Activated CD4-positive, CD25-positive, alpha-beta regulatory T cell treated with anti-CD3 and anti-CD28 coated beads, Interleukin-2, amount 50 U/mL, for 72 hours (primary cell): ENCODE measurements around the gene STK25.
"Not testable (repeated sequence)": the region's sequence is repeated elsewhere in the genome, so short reads cannot be mapped to it uniquely, and the experiment has no call there.

ENCODE experiments used
- DNase-seq: peaks from one replicate; pipeline ENCODE4 v3.0.0; 2021

Gene STK25

DNA sequence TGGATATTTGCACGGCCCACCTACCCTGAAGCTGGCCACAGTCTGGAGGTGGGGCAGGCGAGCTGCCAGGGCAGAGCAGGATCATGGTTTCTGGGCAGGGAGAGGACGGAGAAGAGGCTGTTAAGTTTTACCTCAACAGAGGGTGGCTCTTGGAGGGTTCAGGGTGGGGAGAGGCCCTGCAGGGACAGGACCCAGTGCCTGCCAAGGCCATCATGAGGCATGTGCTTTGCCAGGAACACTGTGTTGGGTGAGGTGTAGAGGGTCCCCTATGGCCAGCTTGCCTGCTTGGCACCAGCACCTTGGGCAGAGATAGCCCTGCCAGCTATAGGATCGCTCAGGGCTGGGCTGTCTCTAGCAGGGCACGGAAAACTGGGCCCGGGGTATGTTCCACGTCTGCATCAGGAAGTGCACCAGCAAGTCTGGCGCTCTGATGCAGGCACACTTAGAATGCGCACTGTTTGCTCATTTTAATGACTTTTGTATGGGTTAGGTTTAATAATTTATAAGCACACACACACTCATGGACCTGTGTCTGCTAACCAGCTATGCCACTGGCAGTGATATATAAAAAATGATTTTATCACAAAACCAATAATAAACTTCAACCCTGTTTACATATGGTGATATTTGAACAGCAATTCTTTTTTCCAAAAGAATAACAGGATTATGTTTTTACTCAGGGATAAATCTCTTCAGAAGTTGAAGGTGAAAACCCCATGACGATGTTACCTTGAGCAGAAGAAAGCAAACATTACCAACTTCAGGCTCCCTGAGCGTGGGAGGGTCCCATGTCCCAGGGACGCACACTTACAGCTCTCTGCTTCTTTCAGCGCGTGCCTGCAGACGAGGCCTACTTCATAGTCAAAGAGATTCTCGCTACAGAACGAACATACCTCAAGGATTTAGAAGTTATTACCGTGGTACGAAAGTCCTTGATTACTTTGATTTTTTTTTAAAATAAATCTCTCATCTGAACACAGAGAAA, 46.4 kb downstream of the STK25 start:
- no peak for DNase-seq

DNA sequence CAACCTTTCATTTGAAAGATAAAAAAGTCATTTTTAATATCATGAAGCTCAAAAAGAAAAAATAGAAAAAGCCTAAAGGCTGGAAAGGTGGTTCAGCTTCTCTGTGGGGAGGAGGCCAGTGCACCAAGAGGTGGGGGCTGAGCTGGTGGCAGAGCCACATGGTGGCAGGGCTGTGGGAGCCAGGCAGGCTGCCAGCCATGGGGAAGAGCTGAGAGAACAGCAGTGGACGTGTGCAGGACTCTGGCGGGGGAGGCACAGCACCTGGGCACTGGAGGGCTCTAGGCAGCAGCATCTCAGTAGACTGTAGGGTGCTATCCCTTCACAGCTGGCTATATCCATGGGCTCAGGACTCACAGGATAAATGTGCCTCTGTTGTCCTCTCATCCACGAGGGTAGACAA, 47.8 kb downstream of the STK25 start:
- DNase-seq = no peak

DNA sequence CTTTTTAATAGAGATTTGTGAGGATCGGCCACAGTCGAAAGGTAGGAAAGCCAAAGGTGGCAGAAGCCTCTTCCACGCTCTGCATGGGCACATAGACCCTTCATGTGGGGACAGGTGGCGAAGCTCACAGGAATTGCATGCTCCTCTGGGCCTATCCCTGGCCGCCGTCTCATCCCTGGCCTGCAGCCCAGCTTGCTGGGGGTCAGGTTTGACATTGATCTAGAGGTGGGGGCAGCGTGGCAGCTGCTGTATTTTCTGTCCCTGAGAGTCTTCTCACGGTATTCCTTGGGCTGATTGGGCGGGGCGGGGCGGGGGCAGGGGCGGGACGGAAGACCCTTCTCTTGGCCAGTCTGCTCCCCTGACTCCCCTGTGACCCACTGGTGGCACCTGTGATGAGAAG, 48.9 kb downstream of the STK25 start:
- no peak for DNase-seq

DNA sequence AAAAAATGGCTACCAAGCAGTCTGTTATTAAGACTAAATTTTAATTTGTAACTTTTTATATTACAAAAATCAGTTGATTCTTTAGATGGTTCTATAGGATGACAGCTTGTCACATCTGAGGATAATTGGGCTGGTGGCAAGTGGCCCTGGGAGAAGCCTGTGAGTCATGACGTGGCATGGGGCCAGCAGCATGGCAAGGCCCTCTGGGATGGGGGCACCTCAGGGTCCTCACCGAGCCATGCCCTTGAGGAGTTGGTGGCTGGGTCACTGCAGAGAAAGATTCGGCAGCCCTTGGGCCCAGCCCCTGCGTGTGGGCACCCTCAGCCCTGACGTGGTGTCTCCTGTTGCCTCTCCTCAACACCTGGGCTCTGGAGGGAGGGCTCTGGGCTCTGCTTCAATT, 49.7 kb downstream of the STK25 start:
- DNase-seq = no peak

DNA sequence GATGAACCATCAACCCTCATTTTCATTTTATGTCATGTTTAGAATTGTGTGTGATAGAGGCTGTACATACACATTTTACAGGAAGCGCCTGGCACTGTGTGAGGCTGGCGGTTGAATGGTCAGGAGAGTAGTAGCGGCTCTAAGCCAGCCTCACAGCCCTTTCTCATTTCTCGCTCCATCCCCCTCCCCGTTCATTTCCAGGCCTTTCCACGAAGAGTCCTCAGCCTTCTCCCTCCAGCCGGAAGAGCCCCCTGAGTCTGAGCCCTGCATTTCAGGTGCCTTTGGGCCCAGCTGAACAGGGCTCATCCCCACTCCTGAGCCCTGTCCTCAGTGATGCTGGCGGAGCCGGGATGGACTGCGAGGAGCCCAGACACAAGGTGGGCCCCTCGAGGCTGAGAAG, 51.8 kb downstream of the STK25 start:
- no peak for DNase-seq

DNA sequence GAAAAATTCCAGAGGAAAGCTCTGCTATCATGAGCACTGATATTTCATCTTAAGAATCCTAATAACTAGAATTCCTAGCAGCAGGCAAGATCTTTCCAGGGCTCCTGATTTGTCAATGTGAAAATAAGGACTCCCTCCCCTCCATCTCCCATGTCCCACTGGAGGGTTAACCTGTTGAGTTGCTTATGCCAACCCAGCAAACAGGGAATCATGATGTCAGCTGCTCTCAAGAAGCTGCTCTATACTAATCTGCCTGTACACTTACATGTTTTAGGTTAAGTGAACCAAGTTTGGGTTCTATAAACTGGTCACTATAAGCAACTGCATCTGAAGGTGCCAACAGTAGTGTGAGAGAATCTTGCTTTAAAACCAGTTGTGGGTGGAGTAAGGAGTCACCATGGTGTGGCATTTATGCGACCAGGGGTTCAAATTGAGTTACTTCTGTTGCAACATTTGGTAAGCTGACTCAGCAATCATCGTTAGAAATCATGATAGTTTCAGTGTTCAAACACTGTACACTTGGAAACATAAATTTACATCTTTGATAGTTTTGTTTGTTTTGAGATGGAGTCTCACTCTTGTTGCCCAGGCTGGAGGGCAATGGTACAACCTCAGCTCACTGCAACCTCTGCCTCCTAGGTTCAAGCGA, 53.4 kb downstream of the STK25 start:
- DNase-seq = no peak

DNA sequence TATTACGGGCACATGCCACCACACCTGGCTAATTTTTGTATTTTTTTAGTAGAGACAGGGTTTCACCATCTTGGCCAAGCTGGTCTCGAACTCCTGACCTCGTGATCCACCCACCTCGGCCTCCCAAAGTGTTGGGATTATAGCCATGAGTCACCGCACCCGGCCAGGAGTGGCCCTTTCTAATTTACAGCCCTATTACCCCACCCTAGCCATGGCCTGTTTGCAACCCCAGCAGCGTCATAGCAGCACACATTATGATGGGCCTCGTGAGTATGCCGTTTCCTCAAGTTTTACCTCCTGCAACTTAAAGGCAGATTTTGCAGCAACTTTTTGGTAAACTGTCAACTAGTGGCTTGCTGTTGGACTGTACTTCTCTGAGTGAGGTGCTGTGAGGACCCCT, 54.5 kb downstream of the STK25 start:
- DNase-seq = not testable (repeated sequence)

DNA sequence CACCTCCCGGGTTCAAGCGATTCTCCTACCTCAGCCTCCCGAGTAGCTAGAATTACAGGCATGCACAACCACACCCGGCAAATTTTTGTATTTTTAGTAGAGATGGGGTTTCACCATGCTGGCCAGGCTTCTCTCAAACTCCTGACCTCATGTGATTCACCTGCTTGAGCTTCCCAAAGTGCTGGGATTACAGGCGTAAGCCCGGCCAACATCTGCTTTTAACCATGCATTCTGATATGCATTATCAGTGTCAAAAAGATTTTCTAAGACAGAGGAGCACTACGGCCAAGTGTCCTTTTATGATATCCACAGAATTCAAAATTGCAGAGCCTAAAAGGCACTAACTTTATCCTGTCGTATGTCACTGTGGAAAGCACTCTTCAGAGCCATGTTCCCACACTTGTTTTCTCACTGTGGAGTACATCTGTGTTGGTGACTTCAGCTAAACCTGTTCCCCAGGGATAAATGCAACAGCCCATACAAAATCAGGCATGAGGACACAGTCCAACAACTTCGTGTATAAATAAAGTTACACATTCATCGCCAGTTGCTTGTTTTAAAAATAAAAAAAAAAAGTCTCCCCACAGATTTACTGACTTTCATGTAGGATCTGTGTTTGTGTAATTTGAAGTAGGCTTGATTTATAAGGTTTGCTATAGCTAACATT, 56.4 kb downstream of the STK25 start:
- no peak for DNase-seq

DNA sequence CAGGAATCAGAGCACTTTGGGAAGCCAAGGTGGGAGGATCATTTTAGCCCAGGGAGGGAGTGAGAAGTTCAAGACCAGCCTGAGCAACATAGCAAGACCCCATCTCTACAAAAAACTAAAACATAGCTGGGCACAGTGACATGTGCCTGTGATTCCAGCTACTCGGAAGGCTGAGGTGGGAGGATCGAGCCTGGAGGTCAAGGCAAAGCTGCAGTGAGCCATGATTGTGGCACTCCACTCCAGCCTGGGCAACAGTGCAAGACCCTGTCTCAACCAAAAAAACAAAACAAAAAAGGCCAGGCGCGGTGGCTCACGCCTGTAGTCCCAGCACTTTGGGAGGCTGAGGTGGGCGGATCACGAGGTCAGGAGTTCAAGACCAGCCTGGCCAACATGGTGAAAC, 58.3 kb downstream of the STK25 start:
- DNase-seq = not testable (repeated sequence)

DNA sequence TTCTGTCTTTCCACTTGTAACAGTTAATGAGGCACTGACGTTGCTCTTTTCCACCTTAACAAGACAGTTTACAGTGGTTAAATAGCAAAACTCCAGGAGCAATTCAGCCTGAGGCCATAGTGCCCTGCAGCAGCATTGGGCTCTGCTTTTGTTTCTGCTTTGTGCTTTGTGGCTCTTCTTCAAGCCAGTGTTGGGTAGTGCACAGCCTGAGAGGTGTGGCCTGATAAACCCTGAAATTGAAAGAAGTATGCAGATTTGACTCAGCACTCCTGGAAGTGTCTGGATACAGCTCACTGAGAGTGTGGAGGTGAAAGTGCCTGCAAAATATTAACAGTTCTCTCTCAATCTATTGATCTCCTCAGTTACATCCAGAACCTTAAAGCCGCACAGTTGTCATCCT, 63.0 kb downstream of the STK25 start:
- no peak for DNase-seq

DNA sequence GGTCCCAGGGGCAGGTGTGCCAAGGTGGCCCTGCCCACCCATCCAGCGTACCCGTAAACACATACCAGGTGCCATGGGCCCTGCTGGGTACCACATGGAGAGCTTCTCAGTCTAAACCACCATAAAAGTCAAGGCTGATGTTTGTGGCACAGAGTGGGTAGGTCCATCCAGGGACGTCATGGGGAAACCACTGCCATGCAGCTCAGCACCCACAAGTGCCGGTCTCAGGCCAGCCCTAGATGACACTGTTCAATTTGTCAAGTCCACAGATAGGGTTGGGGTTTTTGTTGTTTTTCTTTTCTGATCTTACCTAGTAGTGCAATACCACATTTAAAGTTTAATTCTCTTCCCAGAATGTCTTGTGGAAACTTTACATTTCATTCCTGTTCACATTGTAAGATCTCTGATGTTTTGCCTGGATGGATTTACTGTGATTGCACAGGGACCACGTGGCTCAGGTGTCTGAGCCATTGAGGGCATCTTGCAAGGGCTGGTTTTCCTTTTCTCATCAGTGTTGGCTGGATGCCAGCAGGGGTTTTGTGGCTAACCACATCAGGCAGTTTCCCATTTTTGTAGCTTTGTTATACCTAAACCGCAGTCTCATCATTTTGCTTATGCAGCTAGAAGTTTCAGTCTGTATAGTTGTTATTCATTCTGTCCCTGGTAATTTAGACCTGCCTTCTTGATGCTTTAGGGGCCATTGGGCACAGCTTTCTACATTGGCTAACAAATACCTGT, 64.7 kb downstream of the STK25 start:
- peak; percentile 83 for DNase-seq
